Esophagus muscularis mucosa (tissue), 4 donors: ENCODE results near the gene SH2D3A. TPM values are rescaled to one million over a fixed set of nuclear protein-coding genes. Genes with fewer than 3 reads are reported as not detected.
"Not testable (repeated sequence)": the region's sequence is repeated elsewhere in the genome, so short reads cannot be mapped to it uniquely, and the experiment has no call there.

Experiments used
- DNase-seq: peaks from one replicate; pipeline ENCODE4 v3.0.0-alpha.2; 2017; ENCODE audit errors: extremely low spot score
- H3K27ac ChIP-seq, 4 donors: fragments of 200-600 bp; sonication (generic); replicated peaks in 1 of 4; 1 replicate in 3 of 4; 2 replicates in 1 of 4; pipeline ENCODE4 v1.5.1; 2016 to 2019; ENCODE audit warnings: mild to moderate bottlenecking in 1 of 4
- H3K27me3 ChIP-seq, 4 donors: fragments of 200-600 bp; sonication (generic); one replicate each; pipeline versions ENCODE4 v1.5.1 to v1.6.0; 2016 to 2019
- H3K36me3 ChIP-seq, 4 donors: fragments of 200-600 bp; sonication (generic); one replicate each; pipeline ENCODE4 v1.5.1; 2016 to 2019
- H3K4me1 ChIP-seq, 4 donors: fragments of 200-600 bp; sonication (generic); one replicate each; pipeline ENCODE4 v1.5.1; 2016 to 2019
- H3K4me3 ChIP-seq, 4 donors: fragments of 200-600 bp; sonication (generic); 1 replicate in 2 of 4; 2 replicates in 2 of 4; pipeline ENCODE4 v1.5.1; 2016 to 2019; ENCODE audit warnings: mild to moderate bottlenecking in 4 of 4, moderate library complexity in 1 of 4
- H3K9me3 ChIP-seq, 4 donors: fragments of 200-600 bp; sonication (generic); 1 replicate in 3 of 4; 2 replicates in 1 of 4; pipeline ENCODE4 v1.5.1; 2016 to 2019
- CTCF ChIP-seq, 3 experiments: fragments of 200-600 bp in 2 of 3; fragments of 450-650 bp in 1 of 3; sonication (generic) in 2 of 3; IDR thresholded peaks; one replicate each; pipeline ENCODE4 v1.5.1; 2017 to 2019; ENCODE audit warnings: antibody characterized with exemption in 3 of 3, mild to moderate bottlenecking in 2 of 3, moderate library complexity in 1 of 3
- EP300 ChIP-seq: sonication (generic); formaldehyde crosslinking; IDR thresholded peaks from one replicate; pipeline ENCODE4 v1.6.1; 2017; ENCODE audit warnings: antibody characterized with exemption
- POLR2A ChIP-seq: fragments of 450-650 bp; IDR thresholded peaks from one replicate; pipeline ENCODE4 v1.6.1; 2017; ENCODE audit warnings: antibody characterized with exemption, moderate library complexity, mild to moderate bottlenecking, low read depth
- POLR2AphosphoS5 ChIP-seq, 2 donors: sonication (generic); formaldehyde crosslinking; IDR thresholded peaks; one replicate each; pipeline ENCODE4 v1.6.1; 2017; ENCODE audit warnings: antibody characterized with exemption in 2 of 2
- WGBS: methylation state at CpG from one replicate; pipeline ENCODE4 v1.1.5; 2018; 5-methylcytosine and 5-hydroxymethylcytosine counted together
- intact Hi-C: fragments of 100-400 bp; cut with DNase I; formaldehyde crosslinking; loops from one replicate; pipeline ENCODE4 v1.15.1; 2023
- total RNA-seq, 4 donors: library from RNA; depleted of rRNA; stranded (reverse); fragments of >200 nt; gene quantifications; one replicate each; pipeline versions ENCODE4 v1.1.0 to v1.2.1, GENCODE V29; 2016

Gene SH2D3A
- total RNA-seq, 4 donors from 2014 or later, result 0.33 to 0.34 TPM; not detected in 2

- no peak for TF ChIP-seq CTCF (IDR thresholded peaks at IDR 0.05)
- no peak for TF ChIP-seq EP300
- TF ChIP-seq POLR2AphosphoS5 (IDR thresholded peaks at IDR 0.05), result no peak
- no peak for TF ChIP-seq POLR2A
- intact Hi-C loops, result no loop called here
- Histone ChIP-seq H3K27me3 (peaks cover 0 to 20% (median 0%) of the 10 kb centered on the region in 4 donors), H3K9me3 (no peaks in the 10 kb centered on the region), H3K4me1 (no peaks in the 10 kb centered on the region), H3K27ac (no peak overlapping the region), H3K36me3 (no peaks in the 10 kb centered on the region), H3K4me3 (no peak overlapping the region)
- 72% methylated on average over 11 of the region's 11 CpGs for WGBS
- DNase-seq, result no peak
Observed at GRCh38 chr19:6774821-6775707, 7.8 kb upstream of the SH2D3A start.

GRCh38 chr19:6773323-6773931 is 6.2 kb upstream of the SH2D3A start:
- Histone ChIP-seq H3K4me1 (no peaks in the 10 kb centered on the region), H3K27ac (peak overlapping the region in 2 of 4 donors; percentile 10 to 48), H3K27me3 (peaks cover 0 to 36% (median under 1%) of the 10 kb centered on the region in 4 donors), H3K9me3 (no peaks in the 10 kb centered on the region), H3K36me3 (no peaks in the 10 kb centered on the region), H3K4me3 (peak overlapping the region; percentile 37 to 56 (median 44))
- DNase-seq, result no peak
- intact Hi-C loops, result no loop called here
- 42% methylated on average over 6 of the region's 8 CpGs for WGBS
- TF ChIP-seq CTCF (IDR thresholded peaks at IDR 0.05) (no peak), EP300 (no peak), POLR2A (no peak), POLR2AphosphoS5 (IDR thresholded peaks at IDR 0.05) (no peak)

GRCh38 chr19:6772866-6773322 is 5.7 kb upstream of the SH2D3A start:
- no peaks in the 10 kb centered on the region for H3K36me3 ChIP-seq
- H3K4me3 ChIP-seq, result peak overlapping the region; percentile 37 to 56 (median 44)
- H3K27ac ChIP-seq, result peak overlapping the region in 2 of 4 donors; percentile 10 to 48
- intact Hi-C loops, result no loop called here
- WGBS, result 64% methylated on average over 4 of the region's 14 CpGs
- peaks cover 0 to 41% (median 3%) of the 10 kb centered on the region in 4 donors for H3K27me3 ChIP-seq
- no peak for DNase-seq
- H3K9me3 ChIP-seq, result no peaks in the 10 kb centered on the region
- TF ChIP-seq POLR2A, result no peak
- TF ChIP-seq EP300, result no peak
- TF ChIP-seq CTCF (IDR thresholded peaks at IDR 0.05), result no peak
- H3K4me1 ChIP-seq, result peaks cover 0 to 3% (median under 1%) of the 10 kb centered on the region in 4 donors

GRCh38 chr19:6772028-6772865 is 5.0 kb upstream of the SH2D3A start, which contains the start of gene VAV1:
Gene VAV1, plus strand, starts transcription at chr19:6772708. Its CDS starts 100 bp downstream, at chr19:6772808.
- H3K4me3 ChIP-seq, result peak within 1 kb of the TSS; percentile 37 to 56 (median 44)
- 67% methylated on average over 8 of the region's 25 CpGs for WGBS
- H3K27me3 ChIP-seq, result peaks cover 0 to 48% (median 9%) of the 10 kb centered on the region in 4 donors
- H3K27ac ChIP-seq, result peak within 1 kb of the TSS in 2 of 4 donors; percentile 10 to 48
- TF ChIP-seq POLR2AphosphoS5 (IDR thresholded peaks at IDR 0.05), result no peak
- no peak for TF ChIP-seq POLR2A
- no peak for TF ChIP-seq CTCF (IDR thresholded peaks at IDR 0.05)
- no peak for TF ChIP-seq EP300
- intact Hi-C loops, result no loop called here
- no peaks in the 10 kb centered on the region for H3K9me3 ChIP-seq
- no peak for DNase-seq
- H3K4me1 ChIP-seq, result peaks cover 5 to 9% (median 7%) of the 10 kb centered on the region in 4 donors
- H3K36me3 ChIP-seq, result no peaks in the 10 kb centered on the region

GRCh38 chr19:6771648-6772027 is 4.4 kb upstream of the SH2D3A start:
- H3K9me3 ChIP-seq, H3K36me3 ChIP-seq, DNase-seq, H3K4me3 ChIP-seq, intact Hi-C loops, H3K27ac ChIP-seq: not testable (repeated sequence)
- peaks cover 0 to 54% (median 14%) of the 10 kb centered on the region in 4 donors for H3K27me3 ChIP-seq
- peaks cover 11 to 14% (median 13%) of the 10 kb centered on the region in 4 donors for H3K4me1 ChIP-seq
- WGBS, result 86% methylated on average over 7 of the region's 7 CpGs
